Measurements from ENCODE around the gene HACD4.

The HACD4 gene

GRCh38 chr9:21077781-21078180 is 46.3 kb upstream of the HACD4 start, which contains the start of gene IFNB1:
Gene IFNB1, minus strand, starts transcription at chr9:21077942. Its CDS starts 73 bp downstream, at chr9:21077869.
- Histone ChIP-seq H3K9ac (ENCODE audit: low read length) (no peak within 1 kb of the TSS), H3K4me2 (ENCODE audit: low read length) (no peak within 1 kb of the TSS), H3K27ac (ENCODE audit: low read depth, low read length, poor library complexity, severe bottlenecking) (no peak within 1 kb of the TSS), H3K79me2 (ENCODE audit: insufficient read depth, low read length) (no peaks in the 10 kb centered on the region), H3K4me1 (ENCODE audit: insufficient read depth, low read length, severe bottlenecking) (peaks cover 22% of the 10 kb centered on the region), H3K27me3 (ENCODE audit: insufficient read depth, low read length) (no peaks in the 10 kb centered on the region), H3K36me3 (ENCODE audit: insufficient read depth, low read length) (no peaks in the 10 kb centered on the region), H3K9me3 (ENCODE audit: low read length) (no peaks in the 10 kb centered on the region), H3K4me3 (ENCODE audit: low read depth, low read length, poor library complexity, severe bottlenecking) (no peak within 1 kb of the TSS), H2AFZ (ENCODE audit: low read length) (peak within 1 kb of the TSS; percentile 56; the same call in 1 of the 2 replicates), H3F3A (ENCODE audit: insufficient read depth, low read length) (no peaks in the 10 kb centered on the region), H4K20me1 (ENCODE audit: insufficient read depth, low read length) (no peaks in the 10 kb centered on the region), H3K9me2 (ENCODE audit: low read depth, low read length) (no peaks in the 10 kb centered on the region)
- TF ChIP-seq CTCF (IDR thresholded peaks at IDR 0.05; ENCODE audit: low read length) = no peak
- TF ChIP-seq EZH2 (IDR thresholded peaks at IDR 0.05; ENCODE audit: borderline replicate concordance, low read length) = no peak

DNA sequence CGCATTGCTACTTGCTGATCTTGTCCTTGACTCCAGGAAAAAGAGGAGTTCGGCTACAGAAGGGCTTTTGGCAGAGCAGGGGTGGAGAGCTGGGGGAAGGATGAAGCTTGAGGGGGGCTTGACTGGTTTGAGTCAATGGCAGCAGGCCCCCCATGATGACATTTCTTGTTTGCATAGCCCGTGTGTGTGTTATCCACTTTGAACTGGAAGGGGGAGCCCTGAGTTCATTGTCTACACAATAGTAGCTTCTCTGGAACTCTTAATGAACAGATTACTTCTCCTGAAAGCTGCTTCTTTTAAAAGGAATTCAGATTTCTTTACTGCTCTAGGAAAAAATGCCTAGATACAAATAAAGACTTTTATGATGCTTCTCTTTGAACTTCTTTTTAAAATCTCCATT is 44.0 kb upstream of the HACD4 start:
- no peak overlapping the region for H3K9ac ChIP-seq (ENCODE audit: low read length)
- no peaks in the 10 kb centered on the region for H3K27me3 ChIP-seq (ENCODE audit: insufficient read depth, low read length)
- no peaks in the 10 kb centered on the region for H3K9me3 ChIP-seq (ENCODE audit: low read length)
- no peak overlapping the region for H2AFZ ChIP-seq (ENCODE audit: low read length)
- no peaks in the 10 kb centered on the region for H4K20me1 ChIP-seq (ENCODE audit: insufficient read depth, low read length)
- TF ChIP-seq CTCF (IDR thresholded peaks at IDR 0.05; ENCODE audit: low read length) (peak; percentile 26; the same call in 1 of the 2 replicates), EZH2 (IDR thresholded peaks at IDR 0.05; ENCODE audit: borderline replicate concordance, low read length) (no peak)
- H3F3A ChIP-seq (ENCODE audit: insufficient read depth, low read length) = no peaks in the 10 kb centered on the region
- H3K79me2 ChIP-seq (ENCODE audit: insufficient read depth, low read length) = no peaks in the 10 kb centered on the region
- H3K4me3 ChIP-seq (ENCODE audit: low read depth, low read length, poor library complexity, severe bottlenecking) = no peak overlapping the region
- no peak overlapping the region for H3K27ac ChIP-seq (ENCODE audit: low read depth, low read length, poor library complexity, severe bottlenecking)
- no peaks in the 10 kb centered on the region for H3K36me3 ChIP-seq (ENCODE audit: insufficient read depth, low read length)
- no peaks in the 10 kb centered on the region for H3K9me2 ChIP-seq (ENCODE audit: low read depth, low read length)
- no peak overlapping the region for H3K4me2 ChIP-seq (ENCODE audit: low read length)
- H3K4me1 ChIP-seq (ENCODE audit: insufficient read depth, low read length, severe bottlenecking) = peaks cover 12% of the 10 kb centered on the region

DNA sequence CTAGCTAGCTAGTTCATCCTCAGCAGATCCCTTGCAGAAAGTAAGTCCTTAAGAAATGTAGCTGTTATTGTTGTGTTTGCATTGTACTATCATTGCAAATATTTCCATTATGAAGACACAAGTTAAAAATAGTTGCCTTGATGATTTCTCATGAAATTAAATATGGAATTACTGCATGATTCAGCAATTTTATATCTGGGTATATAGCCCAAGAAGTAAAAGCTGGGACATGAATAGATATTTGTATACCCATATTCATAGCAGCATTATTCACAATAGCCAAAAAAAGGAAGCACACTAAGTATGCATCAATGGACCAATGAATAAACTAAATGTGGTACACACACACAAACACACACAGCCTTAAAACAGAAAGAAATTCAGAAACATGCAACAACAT is 39.5 kb upstream of the HACD4 start:
- TF ChIP-seq EZH2 (IDR thresholded peaks at IDR 0.05; ENCODE audit: borderline replicate concordance, low read length) (no peak), CTCF (IDR thresholded peaks at IDR 0.05; ENCODE audit: low read length) (no peak)

More for the DNA sequence above, 39.5 kb upstream of the HACD4 start:
- Histone ChIP-seq H3K4me3 (ENCODE audit: low read depth, low read length, poor library complexity, severe bottlenecking) (no peak overlapping the region), H3K27me3 (ENCODE audit: insufficient read depth, low read length) (no peaks in the 10 kb centered on the region), H3K9me3 (ENCODE audit: low read length) (no peaks in the 10 kb centered on the region), H3F3A (ENCODE audit: insufficient read depth, low read length) (no peaks in the 10 kb centered on the region), H3K36me3 (ENCODE audit: insufficient read depth, low read length) (no peaks in the 10 kb centered on the region), H3K27ac (ENCODE audit: low read depth, low read length, poor library complexity, severe bottlenecking) (no peak overlapping the region), H3K9ac (ENCODE audit: low read length) (no peak overlapping the region), H3K4me2 (ENCODE audit: low read length) (no peak overlapping the region), H2AFZ (ENCODE audit: low read length) (no peak overlapping the region), H3K9me2 (ENCODE audit: low read depth, low read length) (no peaks in the 10 kb centered on the region; the same call in 1 of the 2 replicates), H4K20me1 (ENCODE audit: insufficient read depth, low read length) (no peaks in the 10 kb centered on the region), H3K79me2 (ENCODE audit: insufficient read depth, low read length) (no peaks in the 10 kb centered on the region), H3K4me1 (ENCODE audit: insufficient read depth, low read length, severe bottlenecking) (no peaks in the 10 kb centered on the region)
